ENCODE results near the gene ANKRD33B.

- no peak for TF ChIP-seq EZH2 (IDR thresholded peaks at IDR 0.05; ENCODE audit: borderline replicate concordance, low read depth, low read length, severe bottlenecking)
- TF ChIP-seq CTCF (IDR thresholded peaks at IDR 0.05; ENCODE audit: borderline replicate concordance, extremely low read depth, low read length, poor library complexity, severe bottlenecking), result no peak
Observed at GRCh38 chr5:10599113-10599512, 35.2 kb downstream of the ANKRD33B start.

Data from DND-41 (cell line).